Liver (tissue), 9 donors: ENCODE data around the gene PIGN. TPM values are rescaled to one million over a fixed set of nuclear protein-coding genes. Genes with fewer than 3 reads are reported as not detected.

Experiments used
- DNase-seq: peaks from one replicate; pipeline ENCODE4 v3.0.0-alpha.2; 2017; ENCODE audit warnings: low spot score
- H3K27ac ChIP-seq, 2 donors: one replicate each; pipeline ENCODE4 v1.7.0; 2013; ENCODE audit warnings: inconsistent platforms in 2 of 2, low read length in 2 of 2, control low read depth in 1 of 2, low read depth in 1 of 2, mild to moderate bottlenecking in 1 of 2
- H3K27me3 ChIP-seq, 4 donors: one replicate each; pipeline versions ENCODE4 v1.6.1 to v1.7.0; 2013; ENCODE audit warnings: low read length in 3 of 4, inconsistent platforms in 1 of 4, mild to moderate bottlenecking in 1 of 4, moderate library complexity in 1 of 4; ENCODE audit not compliant: control insufficient read depth in 4 of 4, insufficient read depth in 4 of 4
- H3K36me3 ChIP-seq, 4 donors: one replicate each; pipeline versions ENCODE4 v1.6.1 to v1.7.0; 2013; ENCODE audit warnings: low read length in 3 of 4, mild to moderate bottlenecking in 3 of 4, low read depth in 1 of 4, moderate library complexity in 1 of 4; ENCODE audit not compliant: control insufficient read depth in 4 of 4, insufficient read depth in 3 of 4
- H3K4me1 ChIP-seq, 4 donors: one replicate each; pipeline versions ENCODE4 v1.6.1 to v1.7.0; 2013; ENCODE audit warnings: low read length in 3 of 4, mild to moderate bottlenecking in 3 of 4, moderate library complexity in 1 of 4; ENCODE audit not compliant: control insufficient read depth in 4 of 4, insufficient read depth in 4 of 4
- H3K4me3 ChIP-seq, 3 donors: one replicate each; pipeline versions ENCODE4 v1.6.1 to v1.7.0; 2013; ENCODE audit warnings: low read length in 3 of 3, control low read depth in 1 of 3, low read depth in 1 of 3, mild to moderate bottlenecking in 1 of 3
- H3K9ac ChIP-seq, 2 donors: one replicate each; pipeline ENCODE4 v1.7.0; 2013; ENCODE audit warnings: low read length in 2 of 2, mild to moderate bottlenecking in 2 of 2, moderate library complexity in 2 of 2, control low read depth in 1 of 2, low read depth in 1 of 2
- H3K9me3 ChIP-seq, 4 donors: one replicate each; pipeline versions ENCODE4 v1.6.1 to v1.7.0; 2013; ENCODE audit warnings: low read length in 3 of 4; ENCODE audit not compliant: control insufficient read depth in 4 of 4
- EGR1 ChIP-seq, 2 donors: IDR thresholded peaks; 2 replicates each; pipeline ENCODE4 v1.6.1; 2016 to 2018; ENCODE audit warnings: antibody characterized with exemption in 2 of 2, low read depth in 2 of 2
- FOXA1 ChIP-seq: IDR thresholded peaks from 2 replicates; pipeline ENCODE4 v1.6.1; 2016; ENCODE audit warnings: antibody characterized with exemption
- GABPA ChIP-seq, 2 donors: IDR thresholded peaks in 1 of 2; conservative IDR thresholded peaks in 1 of 2; 2 replicates each; pipeline ENCODE4 v1.6.1; 2016; ENCODE audit warnings: antibody characterized with exemption in 2 of 2, mild to moderate bottlenecking in 1 of 2, moderate library complexity in 1 of 2
- HNF4A ChIP-seq, 2 donors: conservative IDR thresholded peaks; 2 replicates each; pipeline ENCODE4 v1.6.1; 2016; ENCODE audit warnings: antibody characterized with exemption in 2 of 2, mild to moderate bottlenecking in 2 of 2
- HNF4G ChIP-seq: IDR thresholded peaks from 2 replicates; pipeline ENCODE4 v1.6.1; 2016; ENCODE audit warnings: antibody characterized with exemption
- NR2F2 ChIP-seq: IDR thresholded peaks from 2 replicates; pipeline ENCODE4 v1.6.1; 2016; ENCODE audit warnings: antibody characterized with exemption
- RAD21 ChIP-seq, 2 donors: IDR thresholded peaks; 2 replicates each; pipeline ENCODE4 v1.6.1; 2016; ENCODE audit warnings: antibody characterized with exemption in 2 of 2, mild to moderate bottlenecking in 2 of 2
- RXRA ChIP-seq, 2 donors: IDR thresholded peaks; 2 replicates each; pipeline ENCODE4 v1.6.1; 2017 to 2018; ENCODE audit warnings: antibody characterized with exemption in 2 of 2, mild to moderate bottlenecking in 1 of 2
- SP1 ChIP-seq: IDR thresholded peaks from 2 replicates; pipeline ENCODE4 v1.6.1; 2018; ENCODE audit warnings: antibody characterized with exemption, mild to moderate bottlenecking
- TAF1 ChIP-seq: conservative IDR thresholded peaks from 2 replicates; pipeline ENCODE4 v1.6.1; 2016; ENCODE audit warnings: antibody characterized with exemption, mild to moderate bottlenecking
- WGBS: extraction: QIAGEN DNeasy Blood & Tissue Kit; methylation state at CpG from one replicate; pipeline ENCODE4 v1.1.7; 2013; 5-methylcytosine and 5-hydroxymethylcytosine counted together
- polyA plus RNA-seq, 2 donors: library from polyadenylated mRNA; stranded (reverse) in 1 of 2; unstranded in 1 of 2; fragments of 200-250 nt in 1 of 2; fragments of >200 nt in 1 of 2; fragmentation: Nextera tagmentation in 1 of 2; extraction: Ambion mirVana in 1 of 2; gene quantifications; one replicate each; pipeline versions ENCODE4 v1.2.1 to v1.2.3, GENCODE V29; 2013 to 2015
- total RNA-seq, 2 donors: library from RNA; depleted of rRNA; stranded (reverse); fragments of >200 nt; gene quantifications; one replicate each; pipeline ENCODE4 v1.2.3, GENCODE V29; 2014
- TF ChIP-seq, protein P1 (sequence below): fragments of 150-350 bp; IDR thresholded peaks from 2 replicates; pipeline ENCODE4 v1.5.1; 2017; ENCODE audit warnings: improper control_type of control experiment, low read depth, low read length; ENCODE audit not compliant: missing input control
- TF ChIP-seq, protein P2 (sequence below): IDR thresholded peaks from 2 replicates; pipeline ENCODE4 v1.6.1; 2016; ENCODE audit warnings: antibody characterized with exemption
- TF ChIP-seq, protein P3 (sequence below): IDR thresholded peaks from 2 replicates; pipeline ENCODE4 v1.6.1; 2016; ENCODE audit warnings: antibody characterized with exemption, mild to moderate bottlenecking
- donor health status: healthy.
- donor health status: healthy.
- donor health status: healthy.
- donor health status: healthy.
- donor health status: healthy.

PIGN gene
- total and polyA plus RNA-seq, 4 donors, result 5.1 to 20.6 (median 12.5) TPM

DNA sequence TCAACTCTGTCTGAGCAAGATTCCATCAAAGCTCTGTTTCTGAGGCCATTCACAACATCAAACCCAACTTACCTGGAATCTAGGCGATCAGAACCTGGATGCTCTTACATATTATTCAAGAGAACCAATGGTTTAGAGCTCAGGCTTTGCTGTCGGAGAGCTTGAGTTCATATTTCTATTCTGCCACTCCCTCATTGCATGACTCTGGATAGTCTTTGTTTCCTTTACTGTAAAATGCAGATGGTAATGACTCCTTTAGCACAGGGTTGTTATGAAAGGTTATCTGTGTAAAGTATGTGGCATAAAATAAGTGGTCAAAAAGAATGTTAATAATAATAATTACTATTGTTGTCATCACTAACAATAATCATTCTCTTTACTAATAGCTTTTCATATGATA is 12.8 kb upstream of the PIGN start:
- no peaks in the 10 kb centered on the region for H3K27me3 ChIP-seq
- 93% methylated on average over 2 of the region's 2 CpGs for WGBS
- no peak overlapping the region for H3K9ac ChIP-seq
- H3K27ac ChIP-seq, result no peak overlapping the region
- H3K36me3 ChIP-seq, result no peaks in the 10 kb centered on the region
- DNase-seq, result no peak
- TF ChIP-seq NR2F2 (no peak), TAF1 (no peak), RXRA (IDR thresholded peaks at IDR 0.05) (no peak), RAD21 (IDR thresholded peaks at IDR 0.05) (no peak), GABPA (IDR thresholded peaks at IDR 0.05 in 1 of 2, conservative IDR thresholded peaks at IDR 0.05 in 1 of 2) (no peak), HNF4A (conservative IDR thresholded peaks at IDR 0.05) (no peak), EGR1 (IDR thresholded peaks at IDR 0.05; ENCODE audit: low read depth in 2 of 2) (no peak), HNF4G (no peak)
- TF ChIP-seq, protein P1, sequence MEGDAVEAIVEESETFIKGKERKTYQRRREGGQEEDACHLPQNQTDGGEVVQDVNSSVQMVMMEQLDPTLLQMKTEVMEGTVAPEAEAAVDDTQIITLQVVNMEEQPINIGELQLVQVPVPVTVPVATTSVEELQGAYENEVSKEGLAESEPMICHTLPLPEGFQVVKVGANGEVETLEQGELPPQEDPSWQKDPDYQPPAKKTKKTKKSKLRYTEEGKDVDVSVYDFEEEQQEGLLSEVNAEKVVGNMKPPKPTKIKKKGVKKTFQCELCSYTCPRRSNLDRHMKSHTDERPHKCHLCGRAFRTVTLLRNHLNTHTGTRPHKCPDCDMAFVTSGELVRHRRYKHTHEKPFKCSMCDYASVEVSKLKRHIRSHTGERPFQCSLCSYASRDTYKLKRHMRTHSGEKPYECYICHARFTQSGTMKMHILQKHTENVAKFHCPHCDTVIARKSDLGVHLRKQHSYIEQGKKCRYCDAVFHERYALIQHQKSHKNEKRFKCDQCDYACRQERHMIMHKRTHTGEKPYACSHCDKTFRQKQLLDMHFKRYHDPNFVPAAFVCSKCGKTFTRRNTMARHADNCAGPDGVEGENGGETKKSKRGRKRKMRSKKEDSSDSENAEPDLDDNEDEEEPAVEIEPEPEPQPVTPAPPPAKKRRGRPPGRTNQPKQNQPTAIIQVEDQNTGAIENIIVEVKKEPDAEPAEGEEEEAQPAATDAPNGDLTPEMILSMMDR, result no peak
- TF ChIP-seq, protein P2, sequence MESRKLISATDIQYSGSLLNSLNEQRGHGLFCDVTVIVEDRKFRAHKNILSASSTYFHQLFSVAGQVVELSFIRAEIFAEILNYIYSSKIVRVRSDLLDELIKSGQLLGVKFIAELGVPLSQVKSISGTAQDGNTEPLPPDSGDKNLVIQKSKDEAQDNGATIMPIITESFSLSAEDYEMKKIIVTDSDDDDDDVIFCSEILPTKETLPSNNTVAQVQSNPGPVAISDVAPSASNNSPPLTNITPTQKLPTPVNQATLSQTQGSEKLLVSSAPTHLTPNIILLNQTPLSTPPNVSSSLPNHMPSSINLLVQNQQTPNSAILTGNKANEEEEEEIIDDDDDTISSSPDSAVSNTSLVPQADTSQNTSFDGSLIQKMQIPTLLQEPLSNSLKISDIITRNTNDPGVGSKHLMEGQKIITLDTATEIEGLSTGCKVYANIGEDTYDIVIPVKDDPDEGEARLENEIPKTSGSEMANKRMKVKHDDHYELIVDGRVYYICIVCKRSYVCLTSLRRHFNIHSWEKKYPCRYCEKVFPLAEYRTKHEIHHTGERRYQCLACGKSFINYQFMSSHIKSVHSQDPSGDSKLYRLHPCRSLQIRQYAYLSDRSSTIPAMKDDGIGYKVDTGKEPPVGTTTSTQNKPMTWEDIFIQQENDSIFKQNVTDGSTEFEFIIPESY, result no peak
- TF ChIP-seq, protein P3, sequence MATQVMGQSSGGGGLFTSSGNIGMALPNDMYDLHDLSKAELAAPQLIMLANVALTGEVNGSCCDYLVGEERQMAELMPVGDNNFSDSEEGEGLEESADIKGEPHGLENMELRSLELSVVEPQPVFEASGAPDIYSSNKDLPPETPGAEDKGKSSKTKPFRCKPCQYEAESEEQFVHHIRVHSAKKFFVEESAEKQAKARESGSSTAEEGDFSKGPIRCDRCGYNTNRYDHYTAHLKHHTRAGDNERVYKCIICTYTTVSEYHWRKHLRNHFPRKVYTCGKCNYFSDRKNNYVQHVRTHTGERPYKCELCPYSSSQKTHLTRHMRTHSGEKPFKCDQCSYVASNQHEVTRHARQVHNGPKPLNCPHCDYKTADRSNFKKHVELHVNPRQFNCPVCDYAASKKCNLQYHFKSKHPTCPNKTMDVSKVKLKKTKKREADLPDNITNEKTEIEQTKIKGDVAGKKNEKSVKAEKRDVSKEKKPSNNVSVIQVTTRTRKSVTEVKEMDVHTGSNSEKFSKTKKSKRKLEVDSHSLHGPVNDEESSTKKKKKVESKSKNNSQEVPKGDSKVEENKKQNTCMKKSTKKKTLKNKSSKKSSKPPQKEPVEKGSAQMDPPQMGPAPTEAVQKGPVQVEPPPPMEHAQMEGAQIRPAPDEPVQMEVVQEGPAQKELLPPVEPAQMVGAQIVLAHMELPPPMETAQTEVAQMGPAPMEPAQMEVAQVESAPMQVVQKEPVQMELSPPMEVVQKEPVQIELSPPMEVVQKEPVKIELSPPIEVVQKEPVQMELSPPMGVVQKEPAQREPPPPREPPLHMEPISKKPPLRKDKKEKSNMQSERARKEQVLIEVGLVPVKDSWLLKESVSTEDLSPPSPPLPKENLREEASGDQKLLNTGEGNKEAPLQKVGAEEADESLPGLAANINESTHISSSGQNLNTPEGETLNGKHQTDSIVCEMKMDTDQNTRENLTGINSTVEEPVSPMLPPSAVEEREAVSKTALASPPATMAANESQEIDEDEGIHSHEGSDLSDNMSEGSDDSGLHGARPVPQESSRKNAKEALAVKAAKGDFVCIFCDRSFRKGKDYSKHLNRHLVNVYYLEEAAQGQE, result no peak
- H3K4me3 ChIP-seq, result no peak overlapping the region
- H3K9me3 ChIP-seq, result no peaks in the 10 kb centered on the region
- peaks cover 0 to 2% (median 0%) of the 10 kb centered on the region in 4 donors for H3K4me1 ChIP-seq

DNA sequence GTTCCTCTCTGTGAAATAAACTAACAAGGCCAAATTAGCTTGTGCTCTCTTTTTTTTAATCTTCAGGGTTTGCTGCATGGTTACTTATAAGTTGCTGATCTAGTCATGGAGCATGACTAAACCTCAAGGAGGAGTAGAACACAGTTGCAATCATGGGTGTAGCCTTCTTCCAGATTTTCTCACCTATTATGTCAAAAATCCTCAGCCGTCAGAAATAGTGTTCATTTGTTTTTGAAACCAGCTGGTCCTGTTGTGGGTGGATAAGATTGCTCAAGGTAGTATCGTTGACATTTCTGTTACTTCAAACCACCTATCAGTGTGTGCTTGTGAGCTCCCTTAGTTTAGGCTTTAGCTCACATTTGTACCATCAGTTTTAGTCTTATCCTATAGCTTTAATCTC is 11.4 kb upstream of the PIGN start:
- Histone ChIP-seq H3K27me3 (no peaks in the 10 kb centered on the region), H3K9ac (no peak overlapping the region), H3K4me1 (peaks cover 0 to 2% (median 0%) of the 10 kb centered on the region in 4 donors), H3K9me3 (no peaks in the 10 kb centered on the region), H3K4me3 (no peak overlapping the region), H3K27ac (no peak overlapping the region), H3K36me3 (no peaks in the 10 kb centered on the region)
- DNase-seq, result no peak
- 58% methylated on average over 2 of the region's 2 CpGs for WGBS
- TF ChIP-seq FOXA1 (no peak), HNF4G (no peak), SP1 (no peak)
- TF ChIP-seq, protein P1, result no peak
